Left hindlimb (tissue), 1 donor: ENCODE results near the gene NUP214.
"Not testable (repeated sequence)": the region's sequence is repeated elsewhere in the genome, so short reads cannot be mapped to it uniquely, and the experiment has no call there.

ENCODE experiments used
- DNase-seq: peaks from one replicate; pipeline ENCODE4 v3.0.0-alpha.2; 2018

The NUP214 gene

DNA sequence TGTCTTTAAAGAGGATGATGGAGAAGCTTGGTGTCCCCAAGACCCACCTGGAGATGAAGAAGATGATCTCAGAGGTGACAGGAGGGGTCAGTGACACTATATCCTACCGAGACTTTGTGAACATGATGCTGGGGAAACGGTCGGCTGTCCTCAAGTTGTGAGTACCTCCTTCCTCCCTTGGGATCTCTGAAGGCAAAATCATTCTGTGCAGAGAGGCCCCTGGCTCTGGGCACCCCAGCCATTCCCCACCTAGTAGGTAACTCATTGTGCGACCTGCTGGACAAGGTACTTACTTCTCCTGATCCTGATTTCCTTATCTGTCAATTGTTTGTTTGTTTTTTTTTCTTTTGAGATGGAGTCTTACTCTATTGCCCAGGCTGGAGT lies 7.6 kb upstream of the NUP214 start:
- no peak for DNase-seq

GRCh38 chr9:131119600-131119999 lies 5.8 kb upstream of the NUP214 start:
- no peak for DNase-seq

DNA sequence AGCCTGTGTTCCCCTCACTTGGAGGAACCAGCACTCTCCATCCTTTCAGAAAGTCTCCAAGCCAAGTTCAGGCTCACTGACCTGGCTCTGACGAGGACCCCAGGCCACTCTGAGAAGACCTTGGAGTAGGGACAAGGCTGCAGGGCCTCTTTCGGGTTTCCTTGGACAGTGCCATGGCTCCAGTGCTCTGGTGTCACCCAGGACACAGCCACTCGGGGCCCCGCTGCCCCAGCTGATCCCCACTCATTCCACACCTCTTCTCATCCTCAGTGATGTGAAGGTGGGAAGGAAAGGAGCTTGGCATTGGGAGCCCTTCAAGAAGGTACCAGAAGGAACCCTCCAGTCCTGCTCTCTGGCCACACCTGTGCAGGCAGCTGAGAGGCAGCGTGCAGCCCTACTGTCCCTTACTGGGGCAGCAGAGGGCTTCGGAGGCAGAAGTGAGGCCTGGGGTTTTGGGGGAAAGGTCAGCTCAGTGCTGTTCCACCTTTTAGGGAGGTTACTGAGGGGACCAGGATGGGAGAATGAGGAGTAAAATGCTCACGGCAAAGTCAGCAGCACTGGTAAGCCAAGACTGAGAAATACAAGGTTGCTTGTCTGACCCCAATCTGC lies 4.7 kb upstream of the NUP214 start:
- no peak for DNase-seq

GRCh38 chr9:131121346-131121745 lies 4.0 kb upstream of the NUP214 start:
- DNase-seq: no peak

DNA sequence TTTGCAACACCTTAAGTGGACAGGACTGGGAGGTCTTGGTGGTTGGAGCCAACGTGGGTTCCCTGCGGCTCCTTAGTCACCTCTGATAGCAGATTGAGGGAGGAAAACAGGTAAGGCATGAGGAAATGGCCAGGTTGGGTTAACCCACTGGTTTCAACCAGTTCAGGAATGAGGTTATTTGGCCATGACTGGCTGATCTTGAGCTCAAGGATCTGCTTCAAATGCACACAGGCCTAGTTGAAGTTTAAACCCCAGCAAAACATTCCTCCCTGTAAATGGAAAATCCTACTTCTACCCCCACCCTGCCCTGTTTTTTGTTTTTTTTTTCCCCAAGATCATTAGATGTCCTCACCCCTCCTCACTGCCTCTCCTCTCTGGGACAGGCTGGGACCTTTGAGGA lies 3.2 kb upstream of the NUP214 start:
- DNase-seq: no peak

- DNase-seq: no peak
These were observed 423 bp upstream of the NUP214 start for GRCh38 chr9:131125038-131125287.

DNA sequence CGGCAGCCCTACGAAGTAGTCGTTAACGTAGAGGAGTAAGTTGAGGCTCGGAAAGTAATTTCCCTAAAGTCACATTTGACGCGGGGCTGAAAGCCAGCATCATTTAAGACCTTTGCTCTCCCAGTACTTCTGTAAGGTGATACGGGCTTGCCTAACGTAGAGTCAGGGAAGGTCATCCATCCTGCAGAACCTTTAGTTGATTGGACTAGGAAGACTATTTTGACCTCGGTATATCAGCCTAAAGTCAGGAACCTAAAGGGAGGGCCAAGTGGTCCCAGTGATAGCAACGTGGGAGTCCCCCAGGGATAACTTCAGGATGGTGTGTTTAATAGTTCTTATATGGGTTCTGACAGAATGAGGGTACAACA lies 657 bp downstream of the NUP214 start:
- no peak for DNase-seq

DNA sequence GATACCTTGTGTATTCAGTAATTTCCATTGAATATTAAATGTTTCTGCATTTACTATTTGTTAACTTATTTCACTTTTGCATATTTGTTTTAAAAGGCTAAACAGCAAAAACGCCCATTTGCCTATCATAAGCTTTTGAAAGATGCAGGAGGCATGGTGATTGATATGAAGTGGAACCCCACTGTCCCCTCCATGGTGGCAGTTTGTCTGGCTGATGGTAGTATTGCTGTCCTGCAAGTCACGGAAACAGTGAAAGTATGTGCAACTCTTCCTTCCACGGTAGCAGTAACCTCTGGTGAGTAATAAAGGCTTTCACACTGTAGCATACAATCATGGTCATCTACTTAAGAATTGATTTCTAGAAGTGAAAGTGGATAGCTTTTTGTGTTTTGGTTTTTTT lies 3.8 kb downstream of the NUP214 start:
- DNase-seq: no peak

DNA sequence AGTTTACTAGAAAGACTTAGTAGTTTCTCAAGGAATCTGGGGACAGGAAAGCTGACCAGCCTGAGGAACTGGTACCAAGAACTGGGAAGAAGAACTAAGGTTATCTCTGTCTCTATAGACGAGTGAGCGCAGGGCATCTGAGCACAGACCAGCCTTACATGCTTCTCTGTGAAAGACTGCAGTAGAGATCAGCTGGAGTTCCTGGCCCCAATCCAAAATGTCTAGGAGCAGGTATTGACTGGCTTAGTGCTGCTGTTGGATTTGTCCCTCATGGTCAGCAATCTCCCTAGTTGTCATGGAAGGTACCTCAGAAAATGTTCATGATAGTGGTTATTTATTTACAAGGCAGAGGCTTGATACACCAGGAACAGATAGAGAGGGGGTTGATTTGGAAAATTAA lies 13.3 kb downstream of the NUP214 start:
- DNase-seq: no peak

DNA sequence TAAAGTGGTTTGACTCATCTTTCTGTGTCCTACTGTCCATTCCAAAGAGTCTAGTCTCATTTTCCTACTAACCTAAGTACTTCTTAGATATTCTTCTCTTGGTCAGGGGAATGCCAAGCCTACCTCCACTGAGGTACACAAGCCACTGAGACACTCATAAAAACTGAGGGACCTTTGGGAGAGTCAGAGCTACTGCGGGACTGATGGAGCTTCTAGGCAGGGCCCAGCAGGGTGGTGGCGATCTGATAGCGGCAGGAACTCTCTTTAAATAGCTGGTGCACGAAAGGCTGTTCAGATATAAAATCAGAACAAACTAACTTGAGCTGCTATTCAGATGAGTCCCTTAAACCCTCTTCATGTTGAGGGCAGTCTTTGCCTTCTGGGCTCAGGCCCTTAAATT lies 14.7 kb downstream of the NUP214 start:
- DNase-seq: no peak

GRCh38 chr9:131140550-131140949 lies 15.2 kb downstream of the NUP214 start:
- DNase-seq: no peak

- DNase-seq: no peak
These were observed 16.8 kb downstream of the NUP214 start for GRCh38 chr9:131142160-131142559.

DNA sequence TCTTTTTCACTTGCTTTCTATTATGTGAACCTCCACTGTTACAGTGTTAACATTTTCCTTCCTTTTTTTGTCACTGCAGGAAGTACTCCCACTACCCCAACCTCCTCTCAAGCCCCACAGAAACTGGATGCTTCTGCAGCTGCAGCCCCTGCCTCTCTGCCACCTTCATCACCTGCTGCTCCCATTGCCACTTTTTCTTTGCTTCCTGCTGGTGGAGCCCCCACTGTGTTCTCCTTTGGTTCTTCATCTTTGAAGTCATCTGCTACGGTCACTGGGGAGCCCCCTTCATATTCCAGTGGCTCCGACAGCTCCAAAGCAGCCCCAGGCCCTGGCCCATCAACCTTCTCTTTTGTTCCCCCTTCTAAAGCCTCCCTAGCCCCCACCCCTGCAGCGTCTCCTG lies 18.8 kb downstream of the NUP214 start:
- DNase-seq: no peak

- DNase-seq: no peak
These were observed 19.9 kb downstream of the NUP214 start for GRCh38 chr9:131145245-131145644.

- DNase-seq: no peak
These were observed 20.8 kb downstream of the NUP214 start for GRCh38 chr9:131146186-131146585.

DNA sequence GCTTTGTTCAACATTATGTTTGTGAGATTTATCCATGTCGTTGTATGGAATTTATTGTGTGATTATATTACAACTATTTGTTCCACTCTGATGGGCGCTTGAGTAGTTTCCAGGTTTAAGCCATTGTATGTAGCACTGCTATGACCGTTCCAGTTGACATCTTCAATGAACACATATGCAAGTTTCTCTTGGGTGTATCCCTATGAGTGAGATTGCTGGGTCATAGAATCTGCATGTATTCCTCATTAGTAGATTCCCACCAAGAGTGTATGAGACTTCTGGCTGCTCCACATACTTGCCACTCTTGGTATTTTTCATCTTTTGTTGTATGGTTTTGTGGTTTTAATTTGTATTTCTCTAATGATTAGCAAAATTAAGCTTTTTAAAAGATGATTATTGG lies 22.9 kb downstream of the NUP214 start:
- DNase-seq: no peak

DNA sequence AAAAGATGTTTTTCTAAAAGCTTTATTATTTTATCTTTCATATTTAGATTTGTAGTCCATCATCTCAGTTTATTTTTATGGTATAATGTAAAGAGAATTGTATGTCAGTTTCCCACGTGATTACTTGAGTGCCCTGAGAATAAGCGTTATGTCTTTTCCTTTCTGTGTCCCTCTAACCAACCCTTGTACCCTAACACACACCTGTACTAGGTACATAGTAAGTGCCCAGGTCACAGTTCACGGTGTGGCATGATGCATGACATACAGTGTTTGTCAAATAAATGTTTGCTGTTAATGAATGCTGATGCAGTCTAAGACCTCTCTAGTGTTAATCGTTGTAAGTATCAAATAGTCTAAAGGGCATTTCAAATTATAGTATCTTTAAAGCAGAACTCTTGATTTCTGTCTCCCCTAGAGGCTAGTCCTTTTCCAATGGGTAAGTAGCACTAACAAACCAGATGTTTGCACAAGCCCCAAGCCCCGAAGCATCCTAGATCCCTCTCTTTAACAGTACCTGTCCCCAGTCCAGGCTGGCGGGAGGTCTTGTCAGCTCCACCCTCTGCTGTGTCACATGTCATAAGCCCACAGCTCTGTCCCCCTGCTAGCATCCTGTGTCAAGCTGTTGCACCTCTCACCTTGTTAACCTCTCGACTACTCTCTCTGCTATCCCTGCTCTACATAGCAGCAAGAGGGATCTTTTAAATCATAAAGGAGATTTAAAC lies 23.7 kb downstream of the NUP214 start:
- DNase-seq: no peak

DNA sequence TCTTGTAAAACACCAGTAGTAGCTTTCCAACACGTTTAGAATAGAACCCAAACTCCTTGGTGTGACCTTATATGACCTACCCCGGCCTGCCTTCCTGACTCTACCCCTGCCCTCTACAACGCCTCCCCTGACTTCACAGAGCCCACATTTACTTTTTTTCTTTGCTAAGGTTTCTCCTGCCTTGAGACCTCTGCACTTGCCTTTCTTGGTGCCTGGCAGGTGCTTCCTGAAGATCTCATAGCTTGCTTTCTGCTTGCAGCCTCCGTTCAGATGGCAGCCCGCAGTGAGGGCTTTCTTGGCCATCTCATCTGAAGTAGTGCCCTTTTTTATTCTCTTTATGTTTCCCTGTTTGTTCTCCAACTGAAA lies 24.3 kb downstream of the NUP214 start:
- no peak for DNase-seq

DNA sequence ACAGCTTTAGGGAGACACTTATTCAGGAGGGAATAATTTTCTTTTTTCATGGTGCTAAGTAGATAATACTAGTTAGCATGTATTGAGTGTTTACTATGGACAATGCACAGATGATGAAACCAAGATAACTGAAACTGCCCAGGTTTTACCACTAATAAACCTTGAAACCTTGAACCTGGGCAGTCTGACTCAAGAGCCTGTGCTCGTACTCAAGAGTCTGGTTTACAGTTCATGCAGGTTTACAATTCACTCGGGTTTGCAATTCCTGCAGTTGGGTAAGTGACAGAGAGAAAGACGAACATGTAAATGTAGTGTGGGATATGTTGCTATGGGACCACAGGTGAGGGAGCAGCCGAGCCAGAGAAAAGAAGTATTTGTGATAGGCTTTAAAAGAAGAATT lies 28.2 kb downstream of the NUP214 start:
- no peak for DNase-seq

- DNase-seq: not testable (repeated sequence)
These were observed 33.3 kb downstream of the NUP214 start for GRCh38 chr9:131158673-131159072.

- no peak for DNase-seq
These were observed 35.2 kb downstream of the NUP214 start for GRCh38 chr9:131160416-131161112.

- DNase-seq: no peak
These were observed 36.2 kb downstream of the NUP214 start for GRCh38 chr9:131161585-131161984.

- DNase-seq: no peak
These were observed 37.5 kb downstream of the NUP214 start for GRCh38 chr9:131162886-131163285.

GRCh38 chr9:131165523-131165922 lies 40.1 kb downstream of the NUP214 start:
- no peak for DNase-seq

DNA sequence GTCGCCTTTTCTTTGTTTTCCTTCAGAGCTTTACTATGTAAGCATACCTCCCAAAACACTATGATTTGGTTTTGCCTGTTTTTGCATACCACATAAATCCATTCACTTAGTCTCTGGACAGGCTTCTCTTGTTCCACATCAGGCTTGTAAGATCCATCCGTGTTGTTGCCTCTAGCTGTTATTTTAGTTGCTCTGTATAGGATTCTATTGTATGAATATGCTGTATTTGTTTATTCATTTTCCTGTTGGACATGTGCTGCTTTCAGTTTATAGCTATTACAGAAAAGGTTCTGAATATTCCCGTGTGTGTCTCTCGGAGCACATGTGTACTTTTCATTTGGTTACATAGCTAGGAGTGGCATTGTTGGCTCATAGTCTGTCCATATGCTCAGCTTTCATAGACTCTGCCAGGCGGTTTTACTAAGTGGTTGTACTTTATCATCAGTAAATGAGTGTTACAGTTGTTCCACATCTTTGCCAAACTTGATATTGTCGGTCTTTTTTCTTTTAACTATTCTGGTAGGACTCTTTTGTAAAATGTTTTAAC lies 41.8 kb downstream of the NUP214 start:
- DNase-seq: no peak
